GM19467 (cell line): ENCODE measurements around the gene IGSF23.

ENCODE experiments used
- ATAC-seq: cut with Tn5 transposase; IDR thresholded peaks from one replicate; pipeline ENCODE4 v1.9.1; 2021; ENCODE audit warnings: mild to moderate bottlenecking, moderate library complexity; ENCODE audit not compliant: unreplicated experiment

IGSF23 gene, protein sequence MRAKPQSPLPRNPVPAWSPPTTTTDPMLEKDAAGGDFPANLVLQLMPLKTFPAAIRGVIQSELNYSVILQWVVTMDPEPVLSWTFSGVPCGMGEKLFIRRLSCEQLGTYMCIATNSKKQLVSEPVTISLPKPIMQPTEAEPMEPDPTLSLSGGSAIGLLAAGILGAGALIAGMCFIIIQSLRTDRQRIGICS

DNA sequence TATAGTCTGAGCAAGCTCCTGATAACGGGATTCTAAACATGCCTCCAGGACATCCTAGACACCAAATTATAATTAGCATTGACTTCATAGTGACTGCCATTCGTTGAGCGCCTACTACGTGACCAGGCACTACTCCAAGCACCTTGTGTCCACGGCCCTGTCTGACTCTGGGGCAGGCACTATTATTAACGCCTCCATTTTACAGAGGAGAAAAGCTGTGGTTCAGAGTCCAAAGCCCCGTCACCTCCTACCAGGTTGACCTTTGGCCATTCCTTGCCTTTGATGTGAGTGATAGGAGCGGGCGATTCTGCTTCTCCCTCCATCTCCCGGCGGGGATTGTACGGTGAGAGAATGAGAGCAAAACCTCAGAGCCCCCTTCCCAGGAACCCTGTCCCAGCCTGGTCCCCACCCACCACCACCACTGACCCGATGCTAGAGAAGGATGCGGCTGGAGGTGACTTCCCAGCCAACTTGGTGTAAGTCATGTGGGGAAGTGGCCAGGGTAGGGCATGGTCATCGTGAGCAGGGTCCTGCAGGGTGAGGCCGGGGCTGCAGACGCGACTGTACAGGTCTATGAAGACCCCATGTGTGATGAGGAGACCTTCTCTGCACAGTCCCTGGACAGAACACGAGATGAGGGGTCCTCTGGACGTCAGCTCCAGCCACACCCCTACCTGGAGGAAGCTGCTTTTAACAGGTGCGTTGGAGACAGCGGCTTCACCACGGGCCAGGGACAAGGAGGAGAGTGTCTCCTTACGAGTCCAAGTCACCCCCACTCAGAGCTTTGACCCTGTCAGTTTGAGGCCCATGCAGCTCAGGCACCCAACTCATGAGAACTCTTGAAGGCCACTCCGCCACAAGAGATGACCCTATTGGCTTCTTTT, at the start of gene IGSF23:
IGSF23 (plus strand) TSS at position 269 of the 884 bp plus-strand sequence; CDS start at position 352, 83 bp downstream.
- ATAC-seq = no peak

DNA sequence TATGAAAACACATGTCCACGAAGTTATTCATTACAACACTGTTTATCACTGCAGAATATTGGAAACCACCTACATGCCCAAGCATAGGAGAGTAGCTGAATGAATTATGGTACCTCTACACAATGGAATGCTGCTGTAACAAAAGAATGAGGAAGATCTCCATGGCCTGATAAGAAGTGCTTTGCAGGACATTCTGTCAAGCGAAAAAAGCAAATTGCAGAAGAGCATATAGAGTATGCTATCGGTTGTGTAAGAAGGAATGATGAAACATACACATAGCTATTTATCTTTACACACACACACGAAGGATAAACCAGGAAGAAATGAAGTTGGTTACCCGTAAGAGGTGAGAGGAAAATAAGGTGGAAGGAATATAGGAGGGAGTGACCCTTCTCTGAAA, 46.4 kb upstream of the IGSF23 start:
- ATAC-seq = no peak

DNA sequence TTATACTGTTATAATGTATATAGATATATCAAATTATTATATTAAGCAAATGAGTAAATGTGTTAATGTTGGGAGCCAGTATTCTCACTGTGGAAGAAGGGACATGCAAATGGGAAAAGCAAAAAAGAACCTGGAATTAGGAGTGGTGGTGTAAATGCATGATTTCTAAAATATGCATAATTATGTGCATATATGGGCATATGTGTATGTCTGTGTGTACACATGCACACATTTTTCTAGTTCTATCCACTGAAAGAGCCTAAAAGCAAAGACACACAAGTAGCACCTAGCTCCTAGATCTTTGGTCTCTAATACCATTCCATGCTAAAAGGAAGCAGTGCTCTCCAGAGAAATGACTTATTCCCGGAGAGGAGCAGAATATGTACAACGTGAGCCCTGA, 45.6 kb upstream of the IGSF23 start:
- no peak for ATAC-seq

DNA sequence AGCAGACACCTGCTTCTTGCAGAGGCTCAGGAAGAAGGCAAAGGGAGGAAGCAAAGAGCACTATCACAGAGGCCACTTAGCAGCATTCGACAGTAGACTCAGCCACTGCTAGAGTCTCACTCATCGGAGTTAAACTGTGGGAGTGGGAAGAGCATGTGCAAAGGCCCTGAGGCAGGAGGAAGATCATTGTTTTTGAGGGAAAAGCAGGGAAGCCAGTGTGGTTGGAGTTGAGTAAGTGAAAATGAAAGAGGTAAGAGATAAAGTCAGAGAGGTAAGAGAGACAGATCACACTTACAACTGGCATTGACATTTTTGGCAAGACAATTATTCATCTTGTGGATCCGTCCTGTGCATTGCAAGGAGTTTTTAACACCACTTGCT, 42.8 kb upstream of the IGSF23 start:
- ATAC-seq = no peak

DNA sequence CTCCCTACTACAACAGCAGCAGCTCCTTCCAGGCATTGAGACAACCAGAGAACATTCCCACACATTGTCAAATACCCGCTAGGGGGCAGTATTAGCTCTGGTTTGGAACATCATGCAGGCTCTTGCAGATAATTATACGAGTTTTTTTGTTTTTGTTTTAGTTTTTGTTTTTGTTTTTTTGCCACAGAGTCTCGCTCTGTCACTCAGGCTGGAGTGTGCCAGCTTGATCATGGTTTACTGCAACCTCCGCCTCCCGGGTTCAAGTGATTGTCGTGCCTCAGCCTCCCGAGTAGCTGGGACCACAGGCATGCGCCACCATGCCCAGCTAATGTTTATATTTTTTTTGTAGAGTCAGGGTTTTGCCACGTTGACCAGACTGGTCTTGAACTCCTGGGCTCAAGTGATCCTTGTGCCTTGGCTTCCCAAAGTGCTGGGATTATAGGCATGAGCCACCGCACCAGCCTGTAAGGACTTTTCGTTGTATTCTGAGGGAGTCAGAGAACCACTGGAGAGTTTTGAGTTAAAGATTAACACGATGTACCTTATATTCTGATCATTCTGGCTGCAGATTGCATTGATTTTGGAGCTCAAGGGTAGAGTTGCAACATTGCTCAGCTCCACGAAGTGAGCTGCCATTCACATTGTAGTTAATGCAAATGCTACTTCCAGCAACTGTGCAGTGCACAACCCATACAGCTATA, 42.2 kb upstream of the IGSF23 start:
- no peak for ATAC-seq

DNA sequence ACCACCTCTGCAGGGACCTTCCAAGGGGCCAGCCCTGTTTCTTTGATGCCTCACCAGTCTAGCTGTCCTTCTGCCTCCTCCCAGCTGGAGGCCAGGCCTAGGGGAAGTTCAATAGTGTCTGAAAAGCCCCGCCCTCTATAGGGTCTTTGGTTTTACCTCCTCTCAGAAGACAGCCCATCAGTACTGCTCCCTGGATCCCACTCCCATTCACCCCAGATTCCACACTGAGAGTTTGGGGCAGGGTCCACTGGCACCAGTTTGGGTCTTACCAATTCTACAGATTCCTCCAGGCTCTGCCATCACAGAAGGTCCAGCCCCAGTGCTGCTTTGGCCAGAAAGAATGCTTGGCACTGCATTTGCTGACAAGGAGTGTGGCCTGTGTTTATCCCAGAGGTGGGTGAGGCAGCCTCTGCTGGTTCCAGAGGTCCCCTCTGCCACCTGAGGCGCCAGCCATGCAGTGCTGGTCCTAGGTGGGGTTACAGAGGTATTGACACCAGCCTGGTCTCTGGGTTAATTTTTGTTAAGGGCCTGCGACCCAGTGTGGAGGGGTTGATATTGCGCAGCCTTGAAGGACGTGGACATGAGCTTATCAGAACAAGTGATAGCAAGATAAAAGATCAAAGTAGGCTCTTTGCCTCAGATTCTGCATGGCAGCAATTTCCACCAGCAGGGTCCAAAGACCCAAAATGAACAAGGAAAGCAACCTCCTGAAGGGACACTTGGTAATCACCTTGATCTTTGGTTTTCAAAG, 41.4 kb upstream of the IGSF23 start:
- no peak for ATAC-seq

DNA sequence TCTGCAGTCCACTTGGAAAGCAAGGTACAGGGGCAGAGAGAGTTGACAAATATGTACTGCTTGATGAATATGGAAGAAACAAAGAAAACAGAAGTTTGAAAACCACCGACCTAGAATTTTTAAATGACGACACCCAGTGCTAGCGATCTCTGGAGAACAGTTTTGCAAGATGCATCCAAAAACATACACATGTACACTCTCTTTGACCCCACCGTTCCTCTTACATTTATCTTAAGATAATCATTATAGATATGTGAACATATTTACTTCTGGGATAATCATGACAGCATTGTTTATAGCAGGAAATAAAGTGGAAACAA, 40.8 kb upstream of the IGSF23 start:
- no peak for ATAC-seq

DNA sequence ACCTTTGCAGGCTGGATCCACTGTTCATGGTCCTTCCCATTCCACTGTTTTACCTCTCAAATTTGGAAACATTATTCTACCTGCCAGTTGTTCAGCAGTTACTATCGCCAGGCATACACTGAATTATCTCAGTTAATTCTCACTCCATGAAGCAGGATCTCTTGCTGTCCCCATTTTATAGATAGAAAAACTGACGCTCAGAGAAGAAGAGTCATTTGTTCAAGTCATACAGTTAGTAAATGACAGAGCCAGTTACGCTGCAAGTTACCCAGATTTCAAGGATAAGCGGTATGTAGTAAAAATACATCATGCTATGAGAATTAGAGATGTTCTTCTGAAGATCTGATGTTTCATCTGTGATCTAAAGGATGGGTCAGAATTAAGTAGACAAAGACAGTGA, 40.2 kb upstream of the IGSF23 start:
- no peak for ATAC-seq

DNA sequence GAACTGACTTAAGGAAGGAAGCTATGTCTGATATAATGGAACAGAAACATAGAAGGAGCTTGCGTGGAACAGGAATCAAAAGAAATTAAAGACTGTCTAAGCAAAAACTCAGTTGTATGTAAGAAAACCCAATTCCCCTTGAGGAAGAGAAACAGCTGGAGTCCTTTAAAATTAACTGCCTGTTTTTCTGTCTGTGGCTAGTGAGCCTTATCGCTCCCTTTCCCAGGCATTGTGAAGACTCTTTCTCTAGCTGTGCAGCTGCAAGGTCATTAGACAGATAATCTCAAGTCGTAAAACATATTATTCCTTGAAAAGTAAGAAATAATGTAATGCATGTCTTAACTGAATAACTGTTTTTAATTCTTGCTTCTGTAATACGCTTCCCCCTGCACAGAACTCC, 39.7 kb upstream of the IGSF23 start:
- no peak for ATAC-seq

DNA sequence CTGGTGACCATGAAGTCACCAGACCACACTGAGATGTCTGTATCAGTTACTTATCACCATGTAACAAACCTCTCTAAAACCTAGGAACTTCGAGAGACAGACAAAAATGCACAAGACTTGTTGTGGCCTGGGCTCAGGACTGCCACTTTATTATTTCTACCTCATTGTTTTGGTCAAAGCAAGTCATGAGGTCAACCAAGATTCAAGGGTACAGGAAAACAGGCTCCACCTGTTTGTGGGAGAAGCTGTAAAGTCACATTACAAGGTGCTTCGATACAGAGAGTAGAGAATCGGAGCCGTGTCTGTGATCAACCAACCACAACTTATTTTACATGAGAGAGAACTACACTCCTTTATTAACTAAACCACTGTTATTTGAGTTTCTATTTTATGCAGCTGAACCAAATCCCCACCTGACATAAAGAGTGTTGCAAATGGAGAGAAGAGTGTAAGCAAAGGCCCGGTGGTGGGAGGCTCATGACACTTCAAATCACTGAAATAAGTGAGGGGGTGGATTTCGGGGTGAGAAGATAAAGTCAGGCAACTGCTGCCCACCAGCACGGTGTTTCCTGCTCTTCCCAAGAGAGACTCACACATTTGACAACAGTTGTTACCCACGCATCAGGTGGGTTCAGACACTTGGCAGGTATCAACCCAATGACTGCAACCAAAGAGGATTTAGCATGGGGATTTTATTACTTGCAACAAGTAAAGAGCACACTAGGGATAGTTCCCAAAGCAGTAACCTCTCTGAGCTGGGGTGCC, 39.0 kb upstream of the IGSF23 start:
- no peak for ATAC-seq

DNA sequence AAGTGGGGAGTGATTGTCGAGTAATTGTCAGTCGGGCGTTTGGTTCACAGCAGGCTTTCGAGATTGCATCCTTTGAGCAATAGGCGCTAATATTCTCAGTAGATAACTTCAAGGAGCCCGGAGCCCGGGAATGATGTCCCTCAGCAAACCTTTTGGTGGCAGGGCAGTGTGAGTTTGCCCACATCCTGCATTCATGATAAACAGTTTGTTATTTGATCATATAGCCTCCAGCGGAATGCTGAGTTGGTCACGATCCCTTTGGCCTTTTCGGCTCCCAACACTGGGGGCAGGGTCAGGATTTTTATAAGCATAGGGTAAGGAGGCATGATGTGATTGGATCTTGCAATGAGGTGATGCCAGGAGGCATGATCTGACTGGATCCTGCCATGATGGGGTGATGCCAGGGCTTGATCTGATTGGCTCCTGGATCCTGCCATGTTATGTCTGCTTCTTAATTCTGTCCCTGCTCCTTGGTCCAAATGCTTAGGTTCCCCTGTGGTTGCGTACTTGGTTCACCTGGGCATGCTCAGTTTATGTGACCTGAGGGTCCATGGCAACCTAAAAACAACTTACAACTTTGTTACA, 38.2 kb upstream of the IGSF23 start:
- ATAC-seq = no peak

DNA sequence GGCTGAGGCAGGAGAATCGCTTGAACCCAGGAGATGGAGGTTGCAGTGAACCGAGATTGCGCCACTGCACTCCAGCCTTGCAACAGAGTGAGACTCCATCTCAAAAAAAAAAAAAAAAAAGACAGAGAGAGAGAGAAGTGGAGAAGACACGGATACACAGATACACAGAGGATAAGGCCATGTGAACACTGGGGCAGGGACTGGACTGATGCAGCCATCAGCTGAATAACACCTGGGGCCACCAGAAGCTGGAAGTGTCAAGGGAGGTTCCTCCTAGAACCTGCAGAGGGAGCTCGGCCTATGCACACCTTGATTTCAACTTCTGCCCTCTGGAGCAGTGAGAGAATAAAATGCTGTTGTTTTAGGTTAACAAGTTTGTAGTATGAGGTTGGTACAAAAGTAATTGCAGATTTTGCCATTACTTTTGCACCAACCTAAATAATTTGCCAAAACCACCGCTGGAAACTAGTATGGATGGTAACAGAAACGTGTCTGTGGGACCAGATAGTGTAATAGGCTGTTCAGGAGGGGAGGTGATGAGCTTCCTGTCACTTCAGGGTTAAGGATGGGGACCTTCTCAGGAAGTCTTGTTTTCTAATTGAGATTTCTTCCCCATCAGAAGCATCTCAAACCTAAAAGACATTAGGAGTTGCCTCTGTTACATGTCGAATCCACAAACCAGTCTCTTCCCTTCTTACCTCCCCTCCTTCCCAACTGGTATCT, 36.4 kb upstream of the IGSF23 start:
- no peak for ATAC-seq

DNA sequence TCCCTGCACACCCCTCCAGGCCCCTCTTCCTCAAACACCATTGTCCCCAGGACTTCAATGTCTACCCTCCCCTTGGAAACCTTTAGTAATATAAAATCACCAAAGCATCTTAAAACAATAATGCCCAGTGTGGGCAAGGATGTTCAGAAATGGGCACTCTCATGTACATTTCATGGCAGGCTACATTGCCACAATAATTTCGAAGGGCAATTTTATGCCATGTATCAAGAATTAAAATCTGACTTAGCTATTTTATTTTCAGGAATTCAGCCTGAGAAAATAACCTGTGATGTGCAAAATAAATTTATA, 35.8 kb upstream of the IGSF23 start:
- no peak for ATAC-seq

DNA sequence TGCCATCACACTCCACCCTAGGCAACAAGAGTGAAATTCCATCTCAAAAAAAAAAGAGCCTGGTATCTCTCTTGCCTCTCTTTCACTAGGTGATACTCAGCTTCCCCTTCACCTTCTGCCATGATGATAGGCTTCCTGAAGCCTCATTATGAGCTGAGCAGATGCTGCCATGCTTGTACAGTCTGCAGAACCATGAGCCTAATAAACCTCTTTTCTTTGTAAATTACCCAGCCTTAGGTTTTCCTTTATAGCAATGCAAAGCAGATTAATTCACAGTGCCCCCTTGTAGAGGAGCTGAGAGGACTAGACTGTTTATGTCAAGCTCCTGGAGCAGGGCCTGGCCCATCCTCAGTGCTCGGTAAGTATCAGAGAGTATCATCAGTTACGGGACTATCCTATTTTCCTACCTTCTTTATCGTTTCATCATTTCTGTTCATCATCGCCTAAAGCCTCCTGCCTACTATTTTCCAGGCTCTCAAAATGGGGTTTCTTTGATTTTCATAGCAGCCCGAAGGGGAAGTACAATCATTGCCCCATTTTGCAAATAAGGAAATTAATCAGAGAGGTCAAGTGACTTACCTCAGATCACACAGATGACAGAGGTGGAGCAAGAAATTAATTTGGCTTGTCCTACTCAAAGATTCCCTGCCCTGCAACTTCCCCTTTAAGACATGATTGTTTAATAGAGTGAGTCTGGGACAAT, 33.5 kb upstream of the IGSF23 start:
- ATAC-seq = no peak

DNA sequence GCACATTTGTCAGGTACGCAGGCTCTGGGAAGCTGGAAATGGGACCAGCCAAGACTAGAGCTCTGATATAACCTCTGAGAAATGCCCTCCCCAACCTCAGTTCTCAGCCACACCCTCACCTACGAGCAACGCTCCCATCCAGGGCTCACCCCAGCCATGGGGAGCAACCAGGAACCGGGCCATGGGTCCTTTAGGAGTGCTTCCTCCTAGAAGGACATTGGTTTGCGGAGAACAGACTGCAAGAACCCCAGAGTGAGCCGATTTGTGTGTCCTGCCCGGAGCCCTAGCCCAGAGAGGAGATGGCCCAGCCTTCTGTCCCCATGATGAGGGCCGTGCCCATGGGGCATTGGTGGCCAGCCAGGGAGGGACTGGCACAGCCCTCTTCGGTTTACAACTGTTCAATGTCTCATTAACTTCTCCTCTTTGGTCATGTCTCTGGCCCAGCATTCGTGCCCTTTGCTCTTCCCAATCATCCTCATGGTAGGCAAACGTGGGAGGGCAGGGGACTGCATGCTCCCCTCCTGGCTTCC, 32.9 kb upstream of the IGSF23 start:
- no peak for ATAC-seq

DNA sequence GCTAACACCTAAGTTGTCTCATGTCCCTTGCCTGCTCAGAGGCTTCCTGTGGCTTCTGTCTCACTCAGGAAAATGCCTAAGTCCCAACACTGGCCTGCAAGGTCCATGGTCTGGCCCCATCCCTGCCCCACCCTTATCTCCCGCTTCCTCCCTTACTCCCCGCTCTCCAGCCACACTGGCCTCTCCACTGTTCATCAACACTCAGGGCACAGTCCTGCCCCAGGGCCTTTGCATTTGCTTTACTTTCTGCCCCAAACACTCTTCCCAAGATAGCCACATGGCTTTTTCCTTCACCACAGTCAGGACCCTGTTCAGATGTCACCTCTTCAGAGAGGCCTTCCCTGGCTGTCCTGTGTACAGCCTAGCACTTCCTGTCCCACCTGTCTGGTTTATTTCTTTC, 32.1 kb upstream of the IGSF23 start:
- ATAC-seq = no peak

DNA sequence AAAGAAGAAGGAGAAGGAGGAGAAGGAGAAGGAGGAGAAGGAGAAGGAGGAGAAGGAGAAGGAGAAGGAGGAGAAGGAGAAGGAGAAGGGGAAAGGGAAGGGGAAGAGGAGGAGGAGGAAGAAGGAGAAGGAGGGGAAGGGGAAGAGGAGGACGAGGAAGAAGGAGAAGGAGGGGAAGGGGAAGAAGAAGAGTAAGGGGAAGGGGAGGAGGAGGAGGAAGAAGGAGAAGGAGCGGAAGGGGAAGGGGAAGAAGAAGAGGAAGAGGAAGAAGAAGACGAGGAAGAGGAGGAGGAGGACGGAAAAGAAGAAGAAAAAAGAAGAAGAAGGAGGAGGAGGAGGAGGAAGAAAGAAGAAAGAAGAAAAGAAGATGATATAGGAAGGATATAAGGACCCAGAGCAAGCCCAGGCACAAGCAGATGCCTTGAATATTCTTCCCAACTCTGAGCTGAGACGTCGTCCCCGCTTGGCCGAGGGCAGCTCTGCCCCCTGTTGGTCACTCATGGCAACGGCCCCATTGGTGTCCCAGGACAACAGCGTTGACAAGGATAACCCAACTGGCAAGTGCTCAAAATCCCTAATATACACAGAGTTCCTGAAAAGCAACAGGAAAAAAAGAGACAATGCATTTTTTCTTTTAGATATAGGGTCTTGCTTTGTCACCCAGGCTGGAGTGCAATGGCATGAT, 30.6 kb upstream of the IGSF23 start:
- ATAC-seq = no peak

DNA sequence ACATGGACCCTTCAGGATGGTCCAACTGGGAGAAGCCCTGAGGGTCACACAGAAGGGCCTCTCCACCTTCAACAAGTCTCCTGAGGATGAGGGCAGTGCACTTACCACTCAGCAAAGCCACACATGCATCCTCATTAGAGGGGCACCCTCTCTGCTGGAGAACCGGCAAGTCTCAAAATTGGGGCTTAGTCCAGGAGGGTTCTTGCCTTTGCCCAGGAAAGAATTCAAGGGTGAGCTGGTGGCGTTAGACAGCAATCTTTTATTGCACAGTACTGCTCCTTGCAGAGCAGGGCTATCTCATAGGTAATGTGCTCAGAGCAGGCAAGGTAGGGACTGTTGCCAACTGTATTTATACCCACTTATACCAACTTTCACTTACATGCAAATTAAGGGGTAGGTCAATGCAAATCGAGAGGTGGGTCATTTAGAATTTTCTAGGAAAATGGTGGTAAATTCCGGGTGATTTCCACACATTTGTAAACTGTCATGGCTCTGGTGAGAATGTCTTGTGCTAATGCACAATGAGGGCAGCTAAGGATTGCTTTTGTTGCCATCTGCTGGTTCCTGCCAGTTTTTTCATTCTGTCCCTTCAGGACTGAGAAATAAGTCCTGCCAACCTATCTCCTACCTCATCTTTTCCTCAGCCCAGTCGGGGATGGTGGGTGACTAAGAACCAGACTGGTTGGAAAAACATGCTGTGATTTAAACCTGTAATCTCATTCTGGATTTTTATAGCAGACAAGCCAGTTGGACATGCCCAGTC, 27.8 kb upstream of the IGSF23 start:
- ATAC-seq = no peak
